GM23248 (cell line): ENCODE measurements around the gene CERK.

Source experiments
- EZH2 ChIP-seq: fragments of 200-600 bp; sonication (generic); IDR thresholded peaks from 2 replicates; pipeline ENCODE4 v1.6.1; 2018; ENCODE audit warnings: antibody characterized with exemption, mild to moderate bottlenecking; ENCODE audit not compliant: insufficient read depth, poor library complexity, severe bottlenecking
- EZH2phosphoT487 ChIP-seq: fragments of 200-600 bp; sonication (generic); IDR thresholded peaks from 2 replicates; pipeline ENCODE4 v1.6.1; 2018; ENCODE audit warnings: antibody characterized with exemption, moderate library complexity, mild to moderate bottlenecking, low read depth; ENCODE audit not compliant: insufficient read depth

DNA sequence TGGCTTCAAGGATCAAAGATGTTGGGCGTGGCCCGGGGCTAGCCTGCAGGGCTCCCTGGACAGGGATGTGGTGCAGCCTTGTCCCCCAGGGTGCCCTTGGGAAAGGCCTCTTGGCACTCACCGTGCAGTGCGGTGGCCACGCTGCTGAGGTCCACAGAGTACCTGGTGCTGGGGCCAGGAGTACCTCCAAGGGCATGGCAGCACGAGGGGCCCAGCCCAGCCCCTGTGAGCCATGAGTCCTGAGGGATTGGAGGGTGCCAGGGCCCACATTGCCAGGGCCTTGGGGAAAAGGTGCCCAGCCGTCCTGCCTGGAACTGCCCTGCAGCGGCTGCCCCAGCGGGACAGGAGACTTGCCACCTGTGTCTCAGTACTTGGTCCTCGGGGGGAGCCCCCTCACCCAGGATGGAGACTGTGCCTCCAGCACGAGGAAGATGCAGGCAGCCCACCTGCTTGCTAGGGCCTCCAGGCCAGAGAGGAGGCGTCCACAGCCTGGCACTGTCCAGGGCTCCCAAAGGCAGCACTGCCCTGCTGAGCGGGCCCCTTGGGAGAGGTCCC lies 73.7 kb downstream of the CERK start:
- TF ChIP-seq EZH2phosphoT487 (no peak), EZH2 (no peak)
